ENCODE results near the gene BAIAP3. TPM values are rescaled to one million over a fixed set of nuclear protein-coding genes. Genes with fewer than 3 reads are reported as not detected.

Gene BAIAP3
- total RNA-seq, 2 experiments from 2014 or later = 3.4 to 3.9 TPM

GRCh38 chr16:1314399-1315068, 18.9 kb upstream of the BAIAP3 start:
- Mint-ChIP-seq H3K27me3 (no peaks in the 10 kb centered on the region), H3K4me3 (no peak overlapping the region), H3K9me3 (no peaks in the 10 kb centered on the region), H3K36me3 (ENCODE audit: low read depth) (peaks cover 67% of the 10 kb centered on the region), H3K4me1 (peaks cover 28% of the 10 kb centered on the region), H3K27ac (no peak overlapping the region)
- POLR2A ChIA-PET = no interaction called here
- CTCF ChIA-PET = interaction anchor here (0.6 kb wide), 1 partner anchor 595 kb away, joined by 3 read pairs; no protein-coding TSS in a partner anchor
- DNase-seq = no peak

GRCh38 chr16:1315081-1316032, 18.1 kb upstream of the BAIAP3 start:
- Mint-ChIP-seq H3K27me3 (no peaks in the 10 kb centered on the region), H3K4me1 (peaks cover 27% of the 10 kb centered on the region), H3K36me3 (ENCODE audit: low read depth) (peaks cover 70% of the 10 kb centered on the region), H3K4me3 (no peak overlapping the region), H3K9me3 (no peaks in the 10 kb centered on the region), H3K27ac (no peak overlapping the region)
- ChIA-PET CTCF (no interaction called here), POLR2A (no interaction called here)
- no peak for DNase-seq

GRCh38 chr16:1316033-1316405, 17.4 kb upstream of the BAIAP3 start:
- Mint-ChIP-seq H3K36me3 (ENCODE audit: low read depth) (peaks cover 68% of the 10 kb centered on the region), H3K4me3 (no peak overlapping the region), H3K27me3 (no peaks in the 10 kb centered on the region), H3K9me3 (no peaks in the 10 kb centered on the region), H3K4me1 (peaks cover 22% of the 10 kb centered on the region), H3K27ac (no peak overlapping the region)
- ChIA-PET POLR2A (no interaction called here), CTCF (no interaction called here)
- no peak for DNase-seq

- CTCF ChIA-PET = no interaction called here
- no peak overlapping the region for H3K4me3 Mint-ChIP-seq
- POLR2A ChIA-PET = interaction anchor here (0.6 kb wide), 1 partner anchor 9 kb away, joined by 3 read pairs; no protein-coding TSS in a partner anchor
- H3K36me3 Mint-ChIP-seq (ENCODE audit: low read depth) = peaks cover 61% of the 10 kb centered on the region
- peaks cover 10% of the 10 kb centered on the region for H3K4me1 Mint-ChIP-seq
- H3K9me3 Mint-ChIP-seq = no peaks in the 10 kb centered on the region
- no peak for DNase-seq
- H3K27ac Mint-ChIP-seq = no peak overlapping the region
- H3K27me3 Mint-ChIP-seq = no peaks in the 10 kb centered on the region
Observed at GRCh38 chr16:1317479-1318267, 15.8 kb upstream of the BAIAP3 start.

GRCh38 chr16:1318268-1318545, 15.2 kb upstream of the BAIAP3 start:
- DNase-seq = no peak
- ChIA-PET POLR2A (no interaction called here), CTCF (no interaction called here)
- no peak overlapping the region for H3K4me3 Mint-ChIP-seq
- H3K27me3 Mint-ChIP-seq = no peaks in the 10 kb centered on the region
- H3K27ac Mint-ChIP-seq = no peak overlapping the region
- peaks cover 4% of the 10 kb centered on the region for H3K4me1 Mint-ChIP-seq
- H3K36me3 Mint-ChIP-seq (ENCODE audit: low read depth) = peaks cover 60% of the 10 kb centered on the region
- no peaks in the 10 kb centered on the region for H3K9me3 Mint-ChIP-seq

GRCh38 chr16:1319041-1319440, 14.4 kb upstream of the BAIAP3 start:
- ChIA-PET POLR2A (no interaction called here), CTCF (no interaction called here)
- H3K4me3 Mint-ChIP-seq = no peak overlapping the region
- no peaks in the 10 kb centered on the region for H3K27me3 Mint-ChIP-seq
- peaks cover 61% of the 10 kb centered on the region for H3K36me3 Mint-ChIP-seq (ENCODE audit: low read depth)
- H3K4me1 Mint-ChIP-seq = peaks cover 4% of the 10 kb centered on the region
- DNase-seq = no peak
- H3K9me3 Mint-ChIP-seq = no peaks in the 10 kb centered on the region
- H3K27ac Mint-ChIP-seq = no peak overlapping the region

GRCh38 chr16:1320097-1320496, 13.3 kb upstream of the BAIAP3 start:
- Mint-ChIP-seq H3K9me3 (no peaks in the 10 kb centered on the region), H3K4me3 (no peak overlapping the region), H3K27ac (no peak overlapping the region), H3K36me3 (ENCODE audit: low read depth) (peaks cover 61% of the 10 kb centered on the region), H3K4me1 (no peaks in the 10 kb centered on the region), H3K27me3 (no peaks in the 10 kb centered on the region)
- POLR2A ChIA-PET = no interaction called here
- no peak for DNase-seq
- CTCF ChIA-PET = no interaction called here

GRCh38 chr16:1320658-1321240, 12.7 kb upstream of the BAIAP3 start:
- POLR2A ChIA-PET = no interaction called here

GRCh38 chr16:1322407-1322806, 11.0 kb upstream of the BAIAP3 start:
- Mint-ChIP-seq H3K4me1 (no peaks in the 10 kb centered on the region), H3K4me3 (no peak overlapping the region), H3K27ac (no peak overlapping the region), H3K36me3 (ENCODE audit: low read depth) (peaks cover 46% of the 10 kb centered on the region), H3K9me3 (no peaks in the 10 kb centered on the region), H3K27me3 (no peaks in the 10 kb centered on the region)
- CTCF ChIA-PET = no interaction called here
- POLR2A ChIA-PET = interaction anchor here (0.6 kb wide), 1 partner anchor 1583 kb away, joined by 3 read pairs; no protein-coding TSS in a partner anchor
- no peak for DNase-seq

More at GRCh38 chr16:1320658-1321240, 12.7 kb upstream of the BAIAP3 start:
- Mint-ChIP-seq H3K27ac (no peak overlapping the region), H3K9me3 (no peaks in the 10 kb centered on the region), H3K4me1 (no peaks in the 10 kb centered on the region), H3K36me3 (ENCODE audit: low read depth) (peaks cover 58% of the 10 kb centered on the region), H3K27me3 (no peaks in the 10 kb centered on the region), H3K4me3 (no peak overlapping the region)
- CTCF ChIA-PET = no interaction called here
- DNase-seq = no peak

GRCh38 chr16:1323296-1324239, 9.9 kb upstream of the BAIAP3 start:
- ChIA-PET CTCF (no interaction called here), POLR2A (interaction anchor here (0.6 to 1.8 kb wide), 4 partner anchors 12 to 1582 kb away, joined by 3 to 6 read pairs (median 3); partner anchors contain the start of gene UBE2I)
- no peaks in the 10 kb centered on the region for H3K27me3 Mint-ChIP-seq

GRCh38 chr16:1324286-1324826, 9.1 kb upstream of the BAIAP3 start:
- H3K4me3 Mint-ChIP-seq = no peak overlapping the region
- H3K27ac Mint-ChIP-seq = no peak overlapping the region
- peaks cover 28% of the 10 kb centered on the region for H3K36me3 Mint-ChIP-seq (ENCODE audit: low read depth)
- DNase-seq = no peak
- no peaks in the 10 kb centered on the region for H3K4me1 Mint-ChIP-seq
- no peaks in the 10 kb centered on the region for H3K9me3 Mint-ChIP-seq
- POLR2A ChIA-PET = interaction anchor here (0.7 to 1.8 kb wide), 2 partner anchors 13 to 15 kb away, joined by 3 to 6 read pairs; partner anchors contain the start of gene UBE2I
- no peaks in the 10 kb centered on the region for H3K27me3 Mint-ChIP-seq
- CTCF ChIA-PET = no interaction called here

More at GRCh38 chr16:1323296-1324239, 9.9 kb upstream of the BAIAP3 start:
- no peaks in the 10 kb centered on the region for H3K9me3 Mint-ChIP-seq
- DNase-seq = no peak
- no peak overlapping the region for H3K4me3 Mint-ChIP-seq
- H3K27ac Mint-ChIP-seq = no peak overlapping the region
- no peaks in the 10 kb centered on the region for H3K4me1 Mint-ChIP-seq
- peaks cover 34% of the 10 kb centered on the region for H3K36me3 Mint-ChIP-seq (ENCODE audit: low read depth)

- H3K4me1 Mint-ChIP-seq = no peaks in the 10 kb centered on the region
- H3K4me3 Mint-ChIP-seq = no peak overlapping the region
- no peak for DNase-seq
- no peaks in the 10 kb centered on the region for H3K9me3 Mint-ChIP-seq
- no peak overlapping the region for H3K27ac Mint-ChIP-seq
- ChIA-PET CTCF (no interaction called here), POLR2A (no interaction called here)
- H3K27me3 Mint-ChIP-seq = no peaks in the 10 kb centered on the region
- H3K36me3 Mint-ChIP-seq (ENCODE audit: low read depth) = peaks cover 20% of the 10 kb centered on the region
Observed at GRCh38 chr16:1325261-1325660, 8.2 kb upstream of the BAIAP3 start.
